HEK293T (cell line): ENCODE results near the gene CLEC3B.

Experiments used
- CTBP1 ChIP-seq: fragments of 450-650 bp; IDR thresholded peaks from 2 replicates; pipeline ENCODE4 v1.6.1; 2016; ENCODE audit warnings: borderline replicate concordance
- FOXM1 ChIP-seq: fragments of 450-650 bp; IDR thresholded peaks from 2 replicates; pipeline ENCODE4 v1.6.1; 2017; ENCODE audit warnings: mild to moderate bottlenecking, borderline replicate concordance

DNA sequence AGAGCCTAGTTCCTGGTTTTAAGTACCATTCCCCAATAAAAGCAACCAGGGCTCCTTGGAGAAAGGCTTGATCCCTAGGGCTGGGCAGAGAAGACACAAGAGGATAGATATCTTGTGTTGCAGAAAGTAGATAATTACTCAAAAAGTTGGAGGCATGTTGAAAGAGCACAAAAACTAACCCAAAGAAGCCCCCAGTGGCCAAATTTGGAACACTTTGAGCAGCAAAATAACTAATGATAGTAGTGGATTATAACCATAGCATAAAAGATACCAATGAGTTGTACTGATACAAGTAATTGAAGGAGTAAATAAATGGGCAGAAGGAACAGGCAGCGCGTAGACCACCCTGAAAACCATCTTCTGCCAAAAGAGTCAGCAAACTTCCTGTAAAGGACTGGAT lies 38.0 kb upstream of the CLEC3B start:
- no peak for TF ChIP-seq FOXM1
- TF ChIP-seq CTBP1: no peak
